GM18951 (cell line): ENCODE results near the gene TCF12.

Experiments used
- POLR2A ChIP-seq: IDR thresholded peaks from 4 replicates; pipeline ENCODE4 v1.6.1; 2011; ENCODE audit warnings: mild to moderate bottlenecking; ENCODE audit not compliant: insufficient read length, insufficient read depth; ENCODE audit errors: extremely low read depth
- in situ Hi-C: fragments of 300-500 bp; cut with MboI; formaldehyde crosslinking; loops from one replicate; pipeline ENCODE4 v1.12.0; 2022; ENCODE audit warnings: low sequenced_read_pairs, mixed read lengths, inconsistent platforms; ENCODE audit not compliant: unreplicated experiment

TCF12 gene

DNA sequence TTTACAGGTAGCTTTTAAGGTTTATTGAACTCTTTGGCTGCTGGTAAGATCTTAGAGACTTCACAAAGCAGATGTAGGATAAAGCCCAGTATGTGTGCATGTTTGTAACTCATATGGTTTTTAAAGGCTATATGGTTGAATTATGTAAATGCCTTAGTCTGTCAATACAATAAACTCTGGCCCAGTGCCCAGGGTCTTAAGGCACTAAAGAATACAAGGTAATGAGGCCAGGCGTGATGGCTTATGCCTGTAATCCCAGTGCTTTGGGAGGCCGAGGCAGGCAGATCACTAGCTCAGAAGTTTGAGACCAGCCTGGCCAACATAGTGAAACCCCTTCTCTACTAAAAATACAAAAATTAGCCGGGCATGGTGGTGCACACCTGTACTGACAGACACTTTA is 287.6 kb downstream of the TCF12 start:
- TF ChIP-seq POLR2A, result no peak
- in situ Hi-C loops, result no loop called here

DNA sequence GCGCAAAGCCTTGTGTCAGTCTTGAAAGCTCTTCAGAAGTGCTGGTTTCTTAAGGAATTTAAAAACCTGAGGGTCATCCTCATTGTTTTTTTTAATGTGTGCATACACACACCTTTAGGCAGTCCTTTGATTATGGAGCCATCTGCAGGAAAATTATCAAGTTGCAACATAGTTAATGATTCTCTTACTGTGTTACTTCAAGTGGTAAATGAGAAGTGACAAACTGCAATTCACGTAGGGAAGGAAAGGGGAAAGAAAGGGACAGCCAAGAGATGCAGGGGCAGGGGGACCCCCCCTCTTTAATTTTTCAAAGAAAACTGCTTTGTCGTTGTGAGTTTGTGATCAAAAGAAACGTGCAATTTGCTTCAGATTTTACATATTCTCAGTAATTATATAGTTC is 295.4 kb downstream of the TCF12 start:
- TF ChIP-seq POLR2A, result no peak
- in situ Hi-C loops, result loop anchor here (10.0 kb wide), 1 partner anchor 91 kb away; no protein-coding TSS in a partner anchor

DNA sequence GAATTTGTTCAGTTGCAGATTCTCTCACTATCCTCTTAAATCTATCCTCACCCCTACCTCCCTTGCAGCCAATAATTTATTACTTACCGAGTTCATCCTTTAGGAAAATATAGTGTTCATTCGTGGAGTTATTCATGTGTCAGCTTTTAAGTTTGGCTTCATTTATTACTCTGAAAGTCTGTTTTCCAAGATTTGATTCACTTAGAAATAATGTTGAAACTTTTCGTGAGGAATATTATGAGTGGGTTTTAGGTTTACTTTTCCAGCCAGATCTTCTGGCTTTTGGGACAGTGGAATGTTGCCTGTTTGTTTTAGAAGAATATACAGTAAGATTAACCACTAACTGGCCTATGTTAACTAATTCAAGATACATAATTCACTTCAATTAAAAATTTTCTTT is 296.9 kb downstream of the TCF12 start:
- TF ChIP-seq POLR2A, result no peak
- in situ Hi-C loops, result loop anchor here (10.0 kb wide), 1 partner anchor 89 kb away; no protein-coding TSS in a partner anchor

DNA sequence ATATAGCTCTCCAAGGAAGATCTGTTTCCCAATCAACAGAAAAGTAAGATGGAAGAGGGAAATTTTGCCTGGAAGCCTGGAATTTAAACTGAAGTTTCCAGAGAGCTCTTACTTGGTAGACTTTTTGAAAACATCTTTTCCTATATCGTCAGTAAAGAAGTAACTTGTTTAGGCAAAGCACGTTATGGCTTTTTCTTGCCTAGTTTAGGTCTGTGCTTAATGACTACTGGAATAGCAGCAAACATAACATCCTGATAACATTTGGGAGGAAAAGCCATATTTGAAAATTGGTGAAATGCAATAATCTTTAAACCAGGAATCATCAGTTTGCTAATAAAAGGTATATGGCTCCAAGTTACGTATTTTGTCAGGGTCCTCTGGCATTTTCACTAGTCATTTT is 297.4 kb downstream of the TCF12 start:
- in situ Hi-C loops, result loop anchor here (10.0 kb wide), 1 partner anchor 89 kb away; no protein-coding TSS in a partner anchor
- TF ChIP-seq POLR2A, result no peak

DNA sequence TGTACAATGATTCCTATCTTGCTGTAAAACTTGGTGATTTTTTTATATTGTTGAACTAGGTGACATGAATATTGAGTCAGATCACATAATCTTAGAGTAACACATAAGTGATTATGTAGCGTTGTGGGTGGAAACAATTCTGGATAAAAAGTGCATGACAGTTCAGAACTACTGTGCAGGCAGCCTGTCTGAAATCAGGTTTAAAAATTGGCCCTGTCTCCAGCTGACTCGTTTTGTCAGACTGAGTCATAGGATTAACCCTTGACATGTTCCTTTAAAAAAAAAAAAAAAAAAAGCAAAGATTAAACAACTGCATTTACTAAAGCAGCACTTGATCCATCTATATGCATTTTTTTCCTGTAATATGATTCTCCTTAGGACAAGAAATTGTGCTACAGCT is 297.8 kb downstream of the TCF12 start:
- in situ Hi-C loops, result loop anchor here (10.0 kb wide), 1 partner anchor 89 kb away; no protein-coding TSS in a partner anchor
- no peak for TF ChIP-seq POLR2A

DNA sequence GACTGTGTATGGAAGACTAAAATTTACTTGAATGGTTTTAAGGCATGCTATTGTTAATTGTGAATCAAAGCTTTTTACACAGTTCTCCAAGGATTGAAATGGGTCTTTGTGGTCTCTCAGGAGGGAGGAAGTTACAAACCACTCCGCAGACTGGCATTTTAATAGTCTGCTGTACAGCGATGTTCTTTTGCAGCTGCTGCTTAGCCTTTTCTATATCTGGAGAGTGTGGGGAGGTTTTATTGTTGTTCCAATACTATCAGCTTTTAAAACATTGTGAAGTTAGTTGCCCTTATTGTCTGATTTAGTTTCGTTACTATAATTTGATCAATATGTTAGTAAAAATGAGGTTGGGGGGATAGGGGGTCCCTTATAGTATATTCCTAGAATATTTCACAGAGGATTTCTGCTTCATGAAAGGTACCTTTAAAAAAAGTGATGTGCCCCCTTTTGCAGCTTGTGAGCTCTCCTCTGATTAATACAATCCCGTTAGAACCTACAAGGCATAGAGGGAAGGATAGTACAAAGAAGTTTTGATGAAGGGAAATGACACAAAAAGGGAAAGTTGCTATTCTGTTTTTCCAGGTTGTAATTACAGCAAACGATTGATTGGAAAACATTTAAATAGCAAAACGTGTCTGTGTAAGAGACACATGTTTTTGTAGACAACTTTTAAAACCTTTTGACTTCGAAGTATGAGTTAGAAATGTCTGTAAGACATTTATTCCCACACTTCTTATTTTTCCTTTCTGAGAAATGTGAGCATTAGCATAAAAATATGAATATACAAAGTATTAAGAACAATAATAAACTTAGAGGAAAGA is 299.5 kb downstream of the TCF12 start:
- in situ Hi-C loops, result loop anchor here (10.0 kb wide), 1 partner anchor 87 kb away; no protein-coding TSS in a partner anchor
- no peak for TF ChIP-seq POLR2A

DNA sequence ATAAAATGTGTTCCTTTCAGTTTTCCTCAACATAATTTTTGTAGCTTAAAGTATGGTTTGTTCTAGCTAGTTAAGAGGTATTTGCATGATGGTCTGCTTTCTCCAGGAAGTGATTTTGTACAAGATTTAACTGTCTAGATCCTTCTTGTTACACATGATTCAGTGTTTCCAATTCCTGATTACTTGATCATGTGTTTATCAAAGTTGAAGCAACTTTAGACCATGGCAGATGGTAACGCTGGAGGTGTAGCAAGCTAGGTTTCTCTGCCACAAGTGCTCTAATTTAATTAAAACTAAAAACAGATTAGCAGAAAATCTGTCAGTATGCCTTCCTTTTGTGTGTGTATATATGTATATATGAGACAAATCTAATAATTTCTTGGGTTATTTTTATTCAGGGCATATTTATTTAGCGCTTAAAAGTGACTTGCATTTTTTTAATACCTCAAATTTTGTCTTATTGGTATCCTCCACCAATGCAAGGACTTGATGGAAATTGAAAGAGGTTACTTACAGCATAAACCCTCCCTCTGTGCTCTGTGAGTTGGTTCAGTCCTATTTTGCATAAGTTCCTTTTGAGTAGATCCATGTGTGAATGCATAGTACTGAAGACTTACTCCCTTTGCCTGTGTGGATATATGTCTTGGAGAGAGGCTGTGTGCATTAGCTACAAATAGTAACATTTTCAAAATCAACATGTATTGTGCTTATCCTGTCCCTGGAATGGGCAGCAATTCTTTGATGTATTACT is 300.6 kb downstream of the TCF12 start:
- TF ChIP-seq POLR2A, result no peak

DNA sequence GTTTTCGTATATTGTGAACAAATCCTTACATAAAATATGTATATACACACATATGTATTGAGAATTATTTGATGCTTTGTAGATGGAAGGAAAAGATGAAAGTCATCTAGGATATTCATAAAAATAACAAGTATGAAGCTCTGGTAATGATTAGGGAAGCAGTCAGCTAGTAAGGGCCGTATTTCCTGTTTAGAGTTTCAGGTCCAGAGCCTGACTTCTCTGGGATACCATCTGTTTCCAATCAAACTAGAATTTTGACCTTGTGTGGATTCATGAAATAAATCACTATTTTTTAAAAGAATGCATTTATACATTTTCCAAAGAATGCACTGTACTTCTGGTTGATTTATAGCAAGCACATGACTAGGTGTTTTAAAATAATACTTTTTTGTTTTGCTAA is 301.8 kb downstream of the TCF12 start:
- TF ChIP-seq POLR2A, result no peak
- in situ Hi-C loops, result no loop called here

More for the DNA sequence above, 300.6 kb downstream of the TCF12 start:
- in situ Hi-C loops, result loop anchor here (10.0 kb wide), 1 partner anchor 86 kb away; no protein-coding TSS in a partner anchor

DNA sequence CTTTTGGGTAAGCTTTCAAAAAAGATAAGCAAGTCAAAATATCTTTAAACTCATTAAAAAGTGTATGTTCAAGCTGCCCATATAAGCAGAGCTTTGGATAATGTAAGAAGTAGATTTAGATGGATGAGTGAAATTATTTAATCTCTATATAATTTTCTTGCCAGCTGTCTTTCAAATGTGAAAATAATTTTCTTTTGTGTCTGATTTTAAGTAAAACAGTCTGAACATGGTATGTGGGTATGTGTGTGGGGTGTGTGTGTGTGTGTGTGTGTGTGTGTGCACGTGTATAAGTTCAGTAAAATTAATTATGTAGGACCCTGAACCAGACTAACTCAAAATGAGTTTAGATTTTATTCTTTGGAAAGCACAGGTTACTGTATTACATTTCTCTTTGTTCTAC is 302.7 kb downstream of the TCF12 start:
- in situ Hi-C loops, result no loop called here
- TF ChIP-seq POLR2A, result no peak

DNA sequence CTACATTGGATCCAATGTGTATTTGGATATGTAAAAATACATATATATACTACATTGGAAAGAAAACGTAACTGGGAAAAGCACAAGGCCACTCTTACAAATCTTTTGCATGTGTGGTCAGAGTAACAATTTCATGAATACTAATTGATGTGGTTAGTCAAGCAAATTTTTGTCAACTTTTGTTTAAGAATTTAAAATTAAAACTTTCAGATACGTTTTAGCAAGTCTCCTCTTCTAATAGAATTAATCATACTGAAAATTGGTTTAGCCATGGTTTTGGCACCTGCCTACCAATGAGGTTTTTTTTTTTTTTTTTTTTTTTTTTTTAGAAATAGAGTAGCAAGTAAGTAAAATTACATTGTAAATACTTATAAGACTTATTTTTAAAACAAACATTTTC is 304.9 kb downstream of the TCF12 start:
- in situ Hi-C loops, result no loop called here
- TF ChIP-seq POLR2A, result no peak

DNA sequence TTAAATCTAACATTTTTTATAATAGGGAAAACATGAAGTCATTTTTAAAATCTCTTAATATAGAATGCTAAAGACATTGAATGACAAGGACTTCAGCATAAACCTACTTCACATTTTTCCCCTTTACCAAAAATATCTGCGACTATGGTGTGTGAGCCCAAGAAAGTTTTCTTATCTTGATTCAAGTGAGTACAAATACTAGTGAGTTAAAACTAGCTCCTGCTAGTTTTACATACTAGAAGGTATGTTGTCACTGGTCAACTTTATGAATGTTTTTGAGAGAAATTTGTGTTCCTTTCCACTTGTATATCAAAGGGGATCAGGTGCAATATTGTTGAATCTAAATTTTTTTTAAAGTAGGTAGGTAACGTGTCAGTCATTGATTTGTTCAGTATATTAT is 305.4 kb downstream of the TCF12 start:
- in situ Hi-C loops, result no loop called here
- no peak for TF ChIP-seq POLR2A

DNA sequence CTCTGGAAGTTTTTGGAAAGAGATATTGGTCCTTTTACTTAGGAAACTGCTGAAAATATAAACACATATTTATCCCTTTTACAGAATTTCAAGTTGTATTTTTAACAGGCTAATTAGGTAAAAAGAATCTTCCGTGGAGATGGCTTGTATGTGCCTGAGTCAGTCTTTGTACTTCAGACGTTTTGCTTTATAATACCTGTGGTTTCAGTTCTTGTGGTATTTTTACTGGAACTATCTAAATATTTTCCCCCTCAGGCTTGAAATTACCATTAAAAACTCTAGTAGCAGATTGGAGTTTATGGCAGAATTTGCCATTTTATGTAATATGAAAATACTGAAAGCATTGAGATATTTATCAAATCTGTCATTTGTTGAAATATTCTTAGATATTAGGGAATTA is 306.2 kb downstream of the TCF12 start:
- in situ Hi-C loops, result no loop called here
- no peak for TF ChIP-seq POLR2A

DNA sequence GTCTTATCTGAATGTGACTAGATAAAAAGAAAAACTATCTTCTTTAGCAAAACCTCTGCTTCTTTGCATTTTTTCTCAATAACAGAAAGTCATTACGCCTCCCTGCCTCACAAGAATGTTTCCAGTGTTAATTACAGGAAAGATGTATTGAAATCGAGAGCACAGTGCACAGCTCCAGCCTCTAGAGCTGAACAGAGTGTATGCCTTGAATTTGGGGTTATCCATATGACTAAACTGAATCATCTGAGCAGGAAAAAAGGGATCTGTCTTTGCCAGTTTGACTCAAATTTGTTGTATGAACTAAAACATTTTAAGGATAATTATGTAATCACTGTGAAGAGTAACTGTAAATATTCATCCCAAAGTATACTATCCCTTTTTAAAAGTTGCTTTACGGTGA is 308.7 kb downstream of the TCF12 start:
- no peak for TF ChIP-seq POLR2A
- in situ Hi-C loops, result no loop called here
